Neural crest cell (in vitro differentiated cells): Measurements from ENCODE around the gene OR2T33. TPM values are rescaled to one million over a fixed set of nuclear protein-coding genes. Genes with fewer than 3 reads are reported as not detected.

Source experiments
- DNase-seq: peaks from one replicate; pipeline ENCODE4 v3.0.0; 2021; ENCODE audit warnings: low read depth, mixed read lengths, low spot score
- H3K27ac Mint-ChIP-seq: one replicate; pipeline ENCODE4 v1.8.0; 2021; ENCODE audit warnings: mild to moderate bottlenecking, mixed read lengths; ENCODE audit not compliant: unreplicated experiment
- H3K27me3 Mint-ChIP-seq: 2 replicates; pipeline ENCODE4 v1.8.0; 2021; ENCODE audit warnings: low read depth, mild to moderate bottlenecking, mixed read lengths
- H3K36me3 Mint-ChIP-seq: 2 replicates; pipeline ENCODE4 v1.8.0; 2021; ENCODE audit warnings: low read depth, mild to moderate bottlenecking, mixed read lengths
- H3K4me1 Mint-ChIP-seq: 2 replicates; pipeline ENCODE4 v1.8.0; 2021; ENCODE audit warnings: mixed read lengths
- H3K4me3 Mint-ChIP-seq: one replicate; pipeline ENCODE4 v1.8.0; 2021; ENCODE audit warnings: mild to moderate bottlenecking, mixed read lengths
- H3K9me3 Mint-ChIP-seq: 2 replicates; pipeline ENCODE4 v1.8.0; 2021; ENCODE audit warnings: mixed read lengths
- total RNA-seq: library from RNA; stranded (reverse); gene quantifications from 2 replicates; pipeline ENCODE4 v1.2.1, GENCODE V29; 2021
- TF ChIP-seq, protein P1 (sequence below): fragments of 200-600 bp; sonication (generic); conservative IDR thresholded peaks from 2 replicates; pipeline ENCODE4 v1.5.0; 2021; ENCODE audit warnings: antibody characterized with exemption, mild to moderate bottlenecking

OR2T33 gene
- total RNA-seq, 1 donor from 2014 or later: not detected

GRCh38 chr1:248229360-248229908 is 48.3 kb downstream of the OR2T33 start:
- Mint-ChIP-seq H3K27me3 (no peaks in the 10 kb centered on the region), H3K9me3 (peaks cover 15% of the 10 kb centered on the region), H3K36me3 (peaks cover 14% of the 10 kb centered on the region), H3K4me3 (no peak overlapping the region), H3K27ac (no peak overlapping the region), H3K4me1 (no peaks in the 10 kb centered on the region)
- TF ChIP-seq, protein P1, sequence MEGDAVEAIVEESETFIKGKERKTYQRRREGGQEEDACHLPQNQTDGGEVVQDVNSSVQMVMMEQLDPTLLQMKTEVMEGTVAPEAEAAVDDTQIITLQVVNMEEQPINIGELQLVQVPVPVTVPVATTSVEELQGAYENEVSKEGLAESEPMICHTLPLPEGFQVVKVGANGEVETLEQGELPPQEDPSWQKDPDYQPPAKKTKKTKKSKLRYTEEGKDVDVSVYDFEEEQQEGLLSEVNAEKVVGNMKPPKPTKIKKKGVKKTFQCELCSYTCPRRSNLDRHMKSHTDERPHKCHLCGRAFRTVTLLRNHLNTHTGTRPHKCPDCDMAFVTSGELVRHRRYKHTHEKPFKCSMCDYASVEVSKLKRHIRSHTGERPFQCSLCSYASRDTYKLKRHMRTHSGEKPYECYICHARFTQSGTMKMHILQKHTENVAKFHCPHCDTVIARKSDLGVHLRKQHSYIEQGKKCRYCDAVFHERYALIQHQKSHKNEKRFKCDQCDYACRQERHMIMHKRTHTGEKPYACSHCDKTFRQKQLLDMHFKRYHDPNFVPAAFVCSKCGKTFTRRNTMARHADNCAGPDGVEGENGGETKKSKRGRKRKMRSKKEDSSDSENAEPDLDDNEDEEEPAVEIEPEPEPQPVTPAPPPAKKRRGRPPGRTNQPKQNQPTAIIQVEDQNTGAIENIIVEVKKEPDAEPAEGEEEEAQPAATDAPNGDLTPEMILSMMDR: no peak
- no peak for DNase-seq

- no peak overlapping the region for H3K27ac Mint-ChIP-seq
- DNase-seq: no peak
- TF ChIP-seq, protein P1: no peak
- H3K4me3 Mint-ChIP-seq: no peak overlapping the region
- H3K36me3 Mint-ChIP-seq: peaks cover 14% of the 10 kb centered on the region
- no peaks in the 10 kb centered on the region for H3K27me3 Mint-ChIP-seq
- peaks cover 19% of the 10 kb centered on the region for H3K9me3 Mint-ChIP-seq
- no peaks in the 10 kb centered on the region for H3K4me1 Mint-ChIP-seq
These were observed 52.2 kb downstream of the OR2T33 start for GRCh38 chr1:248225537-248225936.

Other genes with a start within 250 kb of the OR2T33 start
- 0.09 TPM in 2 replicates for gene OR2L2, start 247.9 kb downstream of the OR2T33 start, total RNA-seq
- not detected in 2 replicates for gene OR2L3, start 231.1 kb downstream of the OR2T33 start, total RNA-seq
- not detected in 2 replicates for gene OR2L13, start 182.8 kb downstream of the OR2T33 start, total RNA-seq
- gene OR2M5, start 132.8 kb downstream of the OR2T33 start, total RNA-seq: not detected in 2 replicates
- gene OR2M2, start 103.2 kb downstream of the OR2T33 start, total RNA-seq: not detected in 2 replicates
- not detected in 2 replicates for gene OR2M3, start 80.7 kb downstream of the OR2T33 start, total RNA-seq
- gene OR2M4, start 46.6 kb downstream of the OR2T33 start, total RNA-seq: not detected in 2 replicates
- gene OR2T12, start 25.4 kb upstream of the OR2T33 start, total RNA-seq: not detected in 2 replicates
- not detected in 2 replicates for gene OR2M7, start 46.6 kb upstream of the OR2T33 start, total RNA-seq
- gene OR14C36, start 70.8 kb upstream of the OR2T33 start, total RNA-seq: not detected in 2 replicates
- gene OR2T4, start 83.7 kb upstream of the OR2T33 start, total RNA-seq: not detected in 2 replicates
- not detected in 2 replicates for gene OR2T6, start 97.8 kb upstream of the OR2T33 start, total RNA-seq
- not detected in 2 replicates for gene OR2T1, start 125.1 kb upstream of the OR2T33 start, total RNA-seq
- not detected in 2 replicates for gene OR2T2, start 167.7 kb upstream of the OR2T33 start, total RNA-seq
- not detected in 2 replicates for gene OR2T3, start 195.4 kb upstream of the OR2T33 start, total RNA-seq
- not detected in 2 replicates for gene OR2T5, start 210.6 kb upstream of the OR2T33 start, total RNA-seq
- not detected in 2 replicates for gene OR2G6, start 230.1 kb upstream of the OR2T33 start, total RNA-seq